ENCODE data around the gene MOV10L1.
"Not testable (repeated sequence)": the region's sequence is repeated elsewhere in the genome, so short reads cannot be mapped to it uniquely, and the experiment has no call there.

The MOV10L1 gene

GRCh38 chr22:50138041-50138440, 48.2 kb downstream of the MOV10L1 start:
- DNase-seq (ENCODE audit: low read depth in 2 of 2), result no peak

- no peak for DNase-seq (ENCODE audit: low read depth in 2 of 2)
These were observed 49.2 kb downstream of the MOV10L1 start for GRCh38 chr22:50138988-50139387.

- DNase-seq (ENCODE audit: low read depth in 2 of 2), result no peak
These were observed 50.1 kb downstream of the MOV10L1 start for GRCh38 chr22:50139843-50140415.

GRCh38 chr22:50140615-50141014, 50.8 kb downstream of the MOV10L1 start:
- no peak for DNase-seq (ENCODE audit: low read depth in 2 of 2)

- DNase-seq (ENCODE audit: low read depth in 2 of 2), result no peak
These were observed 51.7 kb downstream of the MOV10L1 start for GRCh38 chr22:50141462-50141861.

- DNase-seq (ENCODE audit: low read depth in 2 of 2), result no peak
These were observed 52.1 kb downstream of the MOV10L1 start for GRCh38 chr22:50141891-50142363.

GRCh38 chr22:50143096-50143495, 53.3 kb downstream of the MOV10L1 start:
- no peak for DNase-seq (ENCODE audit: low read depth in 2 of 2)

- no peak for DNase-seq (ENCODE audit: low read depth in 2 of 2)
These were observed 54.3 kb downstream of the MOV10L1 start for GRCh38 chr22:50144005-50144614.

- DNase-seq (ENCODE audit: low read depth in 2 of 2), result no peak
These were observed 56.1 kb downstream of the MOV10L1 start for GRCh38 chr22:50145721-50146438.

GRCh38 chr22:50146439-50147238, 56.8 kb downstream of the MOV10L1 start:
- no peak for DNase-seq (ENCODE audit: low read depth in 2 of 2)

- not testable (repeated sequence) for DNase-seq (ENCODE audit: low read depth in 2 of 2)
These were observed 57.7 kb downstream of the MOV10L1 start for GRCh38 chr22:50147258-50148165.

GRCh38 chr22:50148166-50148500, 58.3 kb downstream of the MOV10L1 start:
- no peak for DNase-seq (ENCODE audit: low read depth in 2 of 2)

- peak; percentile 31 to 63 for DNase-seq (ENCODE audit: low read depth in 2 of 2)
These were observed 59.4 kb downstream of the MOV10L1 start for GRCh38 chr22:50148991-50149721.

- DNase-seq (ENCODE audit: low read depth in 2 of 2), result no peak
These were observed 60.6 kb downstream of the MOV10L1 start for GRCh38 chr22:50150161-50151129.

GRCh38 chr22:50151571-50152537, 62.0 kb downstream of the MOV10L1 start:
- no peak for DNase-seq (ENCODE audit: low read depth in 2 of 2)

- DNase-seq (ENCODE audit: low read depth in 2 of 2), result no peak
These were observed 63.4 kb downstream of the MOV10L1 start for GRCh38 chr22:50153056-50153755.

GRCh38 chr22:50153756-50154140, 63.9 kb downstream of the MOV10L1 start:
- no peak for DNase-seq (ENCODE audit: low read depth in 2 of 2)

Measured in stimulated activated CD8-positive, alpha-beta memory T cell treated with anti-CD3 and anti-CD28 coated beads, Interleukin-7, amount 100 ng/mL, for 4 hours (primary cell).